ENCODE data around the gene PARL.

Gene PARL

DNA sequence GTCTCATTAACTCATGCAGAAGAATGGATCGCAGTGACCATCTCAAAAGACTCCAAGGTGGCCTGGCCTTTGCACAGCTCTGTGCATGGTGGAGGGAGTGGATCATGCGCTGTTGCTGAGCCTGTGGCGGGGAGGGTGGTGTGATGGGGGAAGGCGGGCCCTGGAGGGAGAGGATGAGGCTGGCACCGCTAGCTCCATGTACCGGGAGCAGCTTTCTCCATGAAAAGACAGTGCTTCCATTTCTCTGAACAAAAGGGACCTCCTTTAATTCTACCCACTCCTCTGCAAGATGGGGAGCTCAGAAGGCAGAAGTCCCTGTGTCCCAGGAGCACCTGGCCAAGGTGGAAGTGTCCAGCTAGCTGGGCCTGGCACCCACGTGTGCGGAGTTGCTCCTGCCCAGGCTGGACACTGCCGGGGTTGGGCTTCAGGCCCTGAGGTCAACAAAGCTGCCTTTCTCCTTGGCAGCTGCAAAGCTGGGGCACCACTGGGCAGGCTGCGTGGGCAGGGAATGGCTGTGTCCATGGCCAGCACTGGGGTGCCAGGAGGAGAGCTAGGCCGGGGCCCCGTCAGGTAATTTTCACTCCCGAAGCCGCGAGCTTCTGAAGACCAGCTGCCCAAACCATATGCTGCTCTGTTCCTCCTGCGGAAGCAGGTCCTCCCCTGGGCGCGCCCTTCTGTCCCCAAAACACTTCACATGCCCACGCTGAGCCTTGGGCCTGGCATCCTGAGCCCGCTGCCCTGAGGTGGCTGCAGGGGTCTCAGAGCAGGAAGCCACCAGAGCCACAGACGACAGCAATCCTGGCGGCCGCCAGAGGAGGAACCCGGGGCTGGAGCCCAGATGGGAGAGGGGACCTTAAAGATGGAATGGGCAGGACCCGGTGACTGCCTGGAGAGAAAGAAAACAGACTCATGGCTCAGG, 65.7 kb downstream of the PARL start:
- in situ Hi-C loops (cut with MboI; ENCODE audit: low sequenced_read_pairs), result no loop called here

DNA sequence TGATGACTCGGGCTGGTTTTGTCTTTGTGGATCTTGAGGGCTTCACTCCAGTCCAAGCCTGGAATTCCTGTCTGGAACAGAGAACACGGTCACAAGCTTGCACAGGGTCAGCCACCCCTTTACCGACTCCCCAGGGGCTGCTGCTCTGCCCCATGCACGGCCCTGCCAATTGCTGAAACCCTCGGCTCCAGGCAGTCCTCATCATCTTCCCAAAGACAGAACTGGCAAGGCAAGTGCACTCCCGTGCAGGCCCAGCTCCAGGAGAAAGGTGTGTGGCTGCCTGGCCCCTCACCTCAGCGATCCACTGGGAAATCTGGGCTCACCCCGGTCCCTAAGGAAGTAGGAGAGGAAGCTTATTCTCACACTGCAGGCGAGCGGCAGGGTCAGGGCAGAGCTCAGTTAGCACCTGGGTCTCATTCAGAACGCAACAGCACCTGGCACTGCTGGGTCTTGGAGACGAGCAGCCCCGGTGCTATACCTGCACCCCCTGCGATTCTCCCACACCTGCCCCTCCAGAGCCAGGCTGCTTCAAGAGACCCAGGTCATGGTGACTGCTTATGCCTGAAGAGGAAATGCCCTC, 66.5 kb downstream of the PARL start:
- in situ Hi-C loops (cut with MboI; ENCODE audit: low sequenced_read_pairs), result no loop called here

DNA sequence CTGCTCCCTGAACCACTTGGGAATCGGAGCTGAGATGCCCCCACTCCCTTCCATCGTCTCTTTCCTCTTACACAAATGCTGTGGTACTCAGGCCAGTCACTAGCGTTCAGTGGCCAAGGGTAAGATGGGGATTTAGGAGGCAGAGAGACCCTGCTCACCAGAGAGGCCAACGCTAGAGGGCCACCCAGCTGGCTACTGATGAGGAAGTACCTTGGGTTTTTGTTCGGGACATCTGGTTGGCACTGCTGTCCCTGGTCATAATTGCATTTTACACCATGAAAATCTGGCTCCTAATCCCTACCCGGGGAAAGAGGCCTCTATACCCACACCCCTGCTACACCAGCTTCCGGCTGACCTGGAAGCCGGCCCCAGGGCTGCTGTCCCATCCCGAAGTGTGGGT, 67.0 kb downstream of the PARL start:
- in situ Hi-C loops (cut with MboI; ENCODE audit: low sequenced_read_pairs), result no loop called here

DNA sequence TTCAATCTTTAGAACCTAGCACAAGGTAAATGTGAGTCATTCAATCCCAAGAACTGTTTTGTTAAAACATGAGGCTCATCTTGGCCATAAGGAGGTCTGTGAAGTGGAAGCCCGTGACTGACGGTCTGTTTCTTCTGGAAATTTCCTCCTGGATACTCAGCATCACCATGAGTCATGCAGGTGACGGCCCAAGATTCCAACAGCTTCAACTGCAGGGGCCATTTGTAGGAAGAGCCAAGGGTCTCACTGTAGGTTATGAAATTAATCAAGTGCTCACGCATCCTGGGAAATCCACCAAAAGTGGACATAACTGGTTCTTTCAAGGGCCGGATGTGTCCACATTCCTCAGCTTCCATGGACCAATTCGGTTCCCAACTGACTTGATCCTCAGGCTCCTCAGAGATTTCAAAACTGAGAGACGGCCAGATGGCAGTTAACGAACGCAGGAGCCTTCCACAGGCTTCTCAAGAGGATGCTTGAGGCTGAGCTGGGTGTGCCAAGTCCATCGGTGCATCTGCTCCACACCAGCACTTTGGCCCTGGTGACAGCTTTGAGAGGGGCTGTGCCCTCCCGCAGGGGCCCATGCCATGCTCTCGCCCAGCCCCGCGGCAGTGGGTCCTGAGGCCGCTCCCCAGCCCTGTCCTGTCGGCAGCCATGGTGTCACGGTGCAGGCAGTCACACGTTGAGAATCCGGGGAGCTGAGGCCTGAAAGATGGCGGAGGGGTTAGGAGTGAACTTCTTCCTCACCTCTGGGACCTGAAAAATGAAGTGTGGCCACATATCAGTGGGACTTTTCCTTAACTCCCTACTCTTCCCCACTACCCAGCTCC, 67.8 kb downstream of the PARL start:
- in situ Hi-C loops (cut with MboI; ENCODE audit: low sequenced_read_pairs), result no loop called here

DNA sequence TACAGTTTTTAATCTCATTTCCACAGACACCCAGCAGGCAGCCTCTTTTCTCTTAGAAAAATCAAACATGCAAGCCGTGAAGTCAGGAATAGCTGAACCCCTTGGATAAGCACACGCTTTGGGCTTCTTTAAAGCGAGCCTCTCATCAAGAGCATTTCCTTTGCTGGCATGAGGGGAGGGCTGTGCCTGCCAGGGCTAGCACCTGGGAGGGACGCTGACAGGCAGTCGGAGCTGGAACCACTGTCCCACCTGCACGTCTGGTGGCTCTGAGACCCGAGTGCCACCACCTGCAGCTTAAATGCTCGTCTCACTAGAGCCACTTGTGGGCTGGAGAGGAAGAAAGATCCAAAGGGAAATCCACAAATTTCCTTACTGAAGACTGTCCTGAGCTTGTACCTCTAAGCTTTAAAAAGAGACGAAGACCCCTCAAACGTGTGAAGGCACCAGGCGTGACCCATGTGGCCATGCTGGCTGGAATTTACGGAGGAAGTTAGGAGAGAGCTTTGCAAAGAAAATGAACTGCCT, 68.7 kb downstream of the PARL start:
- in situ Hi-C loops (cut with MboI; ENCODE audit: low sequenced_read_pairs), result no loop called here

DNA sequence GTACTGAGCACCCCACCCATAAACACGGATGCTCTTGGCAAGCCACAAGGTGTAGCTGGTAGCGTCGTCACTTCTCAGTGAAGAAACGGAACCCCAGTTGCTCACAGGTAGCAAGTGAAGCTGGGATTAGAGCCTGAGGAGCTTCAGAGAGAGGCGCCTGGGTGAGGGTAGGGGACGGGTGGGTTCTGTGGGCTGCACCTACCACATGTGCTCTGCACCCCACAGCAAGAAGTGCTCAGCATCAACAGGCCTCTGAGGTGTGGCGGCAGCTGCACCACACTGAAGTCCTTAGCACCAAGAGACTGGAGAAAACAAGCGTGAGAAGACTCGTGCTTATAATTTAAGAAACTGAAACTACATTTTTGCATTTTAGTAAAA, 69.1 kb downstream of the PARL start:
- in situ Hi-C loops (cut with MboI; ENCODE audit: low sequenced_read_pairs), result no loop called here

DNA sequence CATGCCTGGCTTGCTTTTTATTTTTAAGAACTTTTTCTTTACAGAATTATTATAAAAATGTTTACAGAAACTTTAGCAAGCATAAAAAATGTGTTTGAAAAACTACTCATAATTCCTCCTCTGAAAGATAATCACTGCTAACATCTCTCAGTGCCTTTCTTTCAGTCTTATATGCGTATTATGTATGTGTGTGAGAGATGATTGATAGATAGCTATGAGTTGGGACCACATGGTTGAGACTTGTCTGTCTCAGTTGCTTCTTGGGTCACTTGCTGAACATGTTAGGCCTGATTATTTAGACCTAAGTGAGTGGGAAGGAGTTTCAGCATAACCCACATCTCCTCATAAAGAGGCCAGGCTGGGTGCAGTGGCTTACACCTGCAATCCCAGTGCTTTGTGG, 70.4 kb downstream of the PARL start:
- in situ Hi-C loops (cut with MboI; ENCODE audit: low sequenced_read_pairs), result no loop called here

DNA sequence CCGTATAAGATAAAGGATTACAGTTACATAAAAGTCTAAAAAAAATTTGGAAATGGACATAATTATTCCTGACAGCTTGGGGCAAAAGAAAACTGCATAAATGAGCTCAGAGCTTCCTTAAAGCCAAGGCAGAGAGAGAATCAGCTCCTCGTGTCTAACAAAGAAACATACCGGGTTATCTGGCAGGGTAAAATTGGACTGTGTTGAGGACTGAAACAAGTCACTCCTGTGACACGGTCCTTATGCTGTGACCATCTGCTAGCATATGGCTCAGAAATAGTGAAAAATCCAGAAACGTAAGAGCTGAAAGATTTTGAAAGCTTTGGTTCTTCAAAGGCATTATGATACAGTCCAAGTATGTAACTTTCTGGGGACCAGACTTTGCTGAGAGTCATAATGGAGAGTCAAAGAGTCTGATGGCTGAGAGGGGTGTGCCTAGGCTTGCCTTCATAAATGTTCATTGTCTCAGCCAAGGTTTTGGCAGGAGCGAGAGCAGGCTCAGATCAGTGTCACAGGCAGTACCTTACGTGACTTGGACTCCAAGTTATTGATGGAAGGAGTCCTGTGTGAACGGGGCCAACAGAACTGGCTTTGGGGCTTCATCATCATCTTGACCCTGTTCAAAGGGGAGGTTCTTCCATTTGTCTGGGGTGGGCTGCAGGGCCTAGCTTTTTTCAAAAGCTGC, 71.8 kb downstream of the PARL start:
- in situ Hi-C loops (cut with MboI; ENCODE audit: low sequenced_read_pairs), result no loop called here

DNA sequence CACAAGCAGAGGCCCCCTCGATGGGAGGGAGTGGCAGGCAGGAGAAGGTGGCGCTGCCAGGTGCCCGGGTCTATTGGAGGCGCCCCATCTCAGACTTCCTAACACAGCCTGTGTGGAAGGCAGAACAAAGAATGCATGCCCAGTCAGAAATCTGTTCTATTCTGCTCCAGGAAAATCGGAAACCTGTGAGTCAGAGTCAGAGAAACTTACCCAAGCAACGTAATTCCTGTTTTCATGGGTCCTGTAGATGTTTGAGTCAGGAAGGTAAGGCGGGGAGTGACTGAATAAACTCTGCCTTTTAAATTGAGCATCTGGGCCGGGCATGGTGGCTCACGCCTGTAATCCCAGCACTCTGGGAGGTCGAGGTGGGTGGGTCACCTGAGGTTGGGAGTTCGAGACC, 73.0 kb downstream of the PARL start:
- in situ Hi-C loops (cut with MboI; ENCODE audit: low sequenced_read_pairs), result no loop called here

DNA sequence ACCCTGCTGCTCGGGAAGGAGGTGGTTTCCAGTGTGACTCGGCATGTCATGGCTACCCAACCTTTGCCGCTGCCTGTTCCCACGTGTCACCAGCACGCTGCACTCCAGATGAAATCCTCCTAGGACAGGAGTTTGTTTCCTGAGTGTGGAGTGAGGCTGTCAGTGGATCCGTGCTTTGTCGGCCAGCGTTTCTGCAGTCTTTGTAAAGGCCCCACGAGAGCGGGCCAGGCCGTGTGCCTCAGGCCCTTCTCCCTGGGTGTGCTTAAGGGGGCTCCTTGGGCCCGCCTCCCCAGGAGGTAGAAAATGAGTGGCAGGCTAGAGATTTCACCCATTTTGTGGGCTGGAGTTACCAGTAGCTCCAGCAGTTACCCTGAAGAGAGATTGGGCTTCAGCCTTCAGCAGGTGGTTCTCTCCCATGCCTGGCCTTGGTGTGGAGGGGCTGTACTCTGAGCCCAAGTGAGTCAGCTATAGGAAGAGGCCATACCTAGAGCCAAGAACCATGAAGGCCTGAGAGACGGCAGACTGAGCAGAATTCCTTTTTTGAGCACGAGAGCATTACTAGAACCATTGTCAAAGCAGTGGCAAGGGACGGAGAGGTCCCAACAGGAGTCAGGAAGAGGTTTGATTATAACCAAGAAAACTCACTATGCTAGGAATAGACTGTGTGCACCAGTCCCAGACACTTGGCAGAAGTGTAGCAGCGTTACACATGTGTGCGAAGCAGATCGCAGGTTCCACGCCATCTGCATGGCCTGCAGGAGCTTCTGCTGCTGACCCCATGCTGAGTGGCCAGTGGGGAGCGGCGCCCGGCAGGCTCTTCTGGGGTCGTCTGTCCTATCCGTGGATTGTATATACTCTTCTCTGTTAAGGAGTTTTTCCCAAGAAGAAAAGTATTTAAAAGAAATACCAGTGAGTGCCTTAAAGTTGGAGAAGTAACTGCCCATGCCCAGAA, 73.8 kb downstream of the PARL start:
- in situ Hi-C loops (cut with MboI; ENCODE audit: low sequenced_read_pairs), result no loop called here

DNA sequence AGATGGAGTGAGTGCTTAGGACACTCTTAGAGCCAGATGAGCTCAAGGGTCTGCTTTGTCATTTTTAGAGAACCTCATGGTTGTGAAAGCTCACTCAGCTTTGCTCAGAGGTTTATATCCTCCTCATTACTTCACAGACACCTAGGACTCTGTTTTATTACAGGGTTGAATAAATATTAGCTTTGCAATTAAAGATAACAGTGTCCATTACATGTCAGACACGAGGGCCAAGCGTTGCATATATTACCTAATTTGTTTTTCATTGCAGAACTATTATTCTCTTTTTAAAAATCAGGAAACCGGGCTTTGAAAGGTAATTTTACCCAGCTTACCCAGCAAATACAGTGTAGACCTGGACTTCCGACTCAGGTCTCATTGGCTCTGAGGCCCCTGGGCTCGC, 75.4 kb downstream of the PARL start:
- in situ Hi-C loops (cut with MboI; ENCODE audit: low sequenced_read_pairs), result no loop called here

DNA sequence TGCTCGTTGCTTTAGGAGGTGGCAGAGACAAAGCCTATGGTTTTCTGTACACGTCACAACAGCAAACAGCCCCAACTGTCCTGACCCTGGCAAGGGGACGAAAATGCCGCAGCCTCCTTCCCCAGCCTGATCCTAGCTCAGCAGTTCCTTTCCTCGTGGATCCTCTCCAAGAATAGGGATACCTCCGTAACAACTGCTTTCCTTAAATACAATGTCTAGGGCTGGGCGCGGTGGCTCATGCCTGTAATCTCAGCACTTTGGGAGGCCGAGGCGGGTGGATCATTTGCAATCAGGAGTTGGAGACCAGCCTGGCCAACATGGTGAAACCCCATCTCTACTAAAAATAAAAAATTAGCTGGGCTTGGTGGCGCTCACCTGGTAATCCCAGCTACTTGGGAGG, 76.3 kb downstream of the PARL start:
- in situ Hi-C loops (cut with MboI; ENCODE audit: low sequenced_read_pairs), result no loop called here

DNA sequence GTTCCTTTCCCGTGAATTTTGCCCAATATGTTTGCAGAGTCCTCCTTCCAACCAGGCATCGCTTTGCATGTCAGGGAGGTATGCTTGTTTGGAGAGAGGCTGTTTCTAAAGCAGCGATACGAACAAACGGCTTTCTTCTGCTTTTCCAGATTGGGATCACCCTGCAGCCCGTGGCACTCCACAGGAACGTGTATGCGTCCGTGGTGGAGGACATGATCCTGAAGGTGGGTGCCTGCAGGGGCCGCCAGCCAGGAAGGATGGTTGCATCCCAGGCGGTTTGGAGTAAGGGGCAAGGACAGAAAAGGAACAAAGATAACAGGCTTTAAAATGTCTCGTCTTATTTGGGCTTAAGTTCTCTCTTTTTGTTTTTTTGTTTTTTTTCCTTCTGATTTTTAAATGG, 76.8 kb downstream of the PARL start:
- in situ Hi-C loops (cut with MboI; ENCODE audit: low sequenced_read_pairs), result no loop called here

DNA sequence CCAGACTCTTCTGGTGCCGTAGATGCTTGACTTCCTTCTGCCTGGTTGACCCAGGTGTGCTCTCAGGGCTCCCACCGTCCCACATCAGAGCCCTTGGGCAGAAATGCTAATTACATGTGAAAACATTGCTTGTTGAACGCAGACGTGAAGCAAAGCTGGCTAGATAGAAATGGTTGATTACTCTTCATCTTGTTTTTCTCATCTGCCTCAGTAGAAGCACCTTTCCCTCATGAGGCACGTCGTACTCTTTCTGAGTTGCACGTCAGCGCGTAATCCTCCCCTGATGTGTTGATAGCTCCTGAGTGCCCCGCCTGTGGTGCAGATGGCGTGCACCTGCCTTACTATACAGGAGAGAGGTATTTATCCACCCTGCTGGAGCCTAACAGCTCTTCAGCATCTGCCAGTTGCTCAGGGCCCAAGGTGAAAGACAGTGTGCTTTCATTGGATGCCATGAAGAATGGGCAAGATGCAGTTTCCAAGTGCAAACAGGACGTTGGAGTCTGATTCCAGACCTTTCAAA, 77.4 kb downstream of the PARL start:
- in situ Hi-C loops (cut with MboI; ENCODE audit: low sequenced_read_pairs), result no loop called here

DNA sequence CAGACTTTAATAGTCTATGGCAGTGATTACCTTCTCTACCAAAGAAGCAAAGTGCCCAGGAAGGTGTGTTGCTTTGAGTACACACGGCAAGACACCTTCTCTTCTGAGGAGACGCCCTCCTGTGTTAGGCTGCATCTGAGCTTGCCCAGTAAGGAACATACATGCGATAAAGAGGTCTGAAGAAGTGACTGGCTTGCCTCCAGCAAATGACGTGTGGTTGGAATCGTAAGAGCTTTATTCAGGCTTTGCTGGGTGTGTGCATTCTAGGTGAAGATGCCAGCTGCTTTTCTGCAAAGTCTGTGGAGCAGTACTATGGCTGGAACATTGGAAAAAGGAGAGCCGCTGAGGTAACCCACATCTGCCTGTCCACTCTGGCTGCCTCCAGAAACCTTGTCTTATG, 81.7 kb downstream of the PARL start:
- in situ Hi-C loops (cut with MboI; ENCODE audit: low sequenced_read_pairs), result no loop called here

DNA sequence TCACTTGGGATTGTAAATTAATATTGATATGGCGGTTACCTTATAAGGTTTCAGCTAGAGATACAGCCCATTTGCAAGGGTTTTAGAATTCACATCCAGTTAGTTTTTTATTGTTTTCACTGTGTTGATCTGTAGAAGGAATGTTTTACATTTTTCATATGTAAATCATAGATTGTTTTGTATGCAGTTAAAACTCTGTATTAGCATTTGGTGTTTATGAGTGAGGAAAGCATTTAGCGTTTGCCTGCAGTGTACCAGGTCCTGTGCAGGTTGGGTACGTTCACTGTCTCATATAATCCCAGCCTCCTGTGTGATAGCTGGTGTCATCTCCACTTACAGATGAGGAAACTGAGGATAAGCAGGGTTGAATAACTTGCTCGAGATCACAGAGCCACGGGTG, 83.1 kb downstream of the PARL start:
- in situ Hi-C loops (cut with MboI; ENCODE audit: low sequenced_read_pairs), result no loop called here

DNA sequence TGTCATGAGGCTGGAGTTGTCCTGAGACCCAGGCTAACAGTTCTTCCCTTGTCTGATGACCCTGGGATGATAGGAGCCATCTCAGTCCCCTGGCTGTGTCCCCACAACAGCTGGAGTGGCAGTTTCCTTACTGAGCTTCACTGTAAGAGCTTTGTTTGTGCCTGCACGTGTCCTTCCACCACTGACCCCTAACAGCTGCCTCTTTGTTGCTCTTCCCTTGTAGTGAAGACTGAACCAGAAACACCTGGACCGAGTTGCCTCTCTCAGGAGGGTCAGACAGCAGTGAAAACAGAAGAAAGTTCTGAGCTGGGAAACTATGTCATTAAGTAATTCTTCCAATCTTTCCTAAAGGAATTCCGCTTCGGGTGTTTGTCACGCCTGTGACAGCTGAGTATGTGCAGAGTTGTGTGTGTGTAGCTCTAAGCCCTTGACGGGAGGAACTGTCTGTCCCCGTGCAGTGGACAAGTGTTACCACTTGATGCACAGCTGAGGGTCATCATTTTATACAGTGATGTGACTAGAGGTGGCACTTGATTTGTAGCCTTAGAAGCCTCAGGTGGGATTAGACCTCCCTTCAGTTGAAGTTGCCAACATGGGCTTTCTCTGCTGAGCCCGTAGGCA, 84.3 kb downstream of the PARL start:
- in situ Hi-C loops (cut with MboI; ENCODE audit: low sequenced_read_pairs), result no loop called here

DNA sequence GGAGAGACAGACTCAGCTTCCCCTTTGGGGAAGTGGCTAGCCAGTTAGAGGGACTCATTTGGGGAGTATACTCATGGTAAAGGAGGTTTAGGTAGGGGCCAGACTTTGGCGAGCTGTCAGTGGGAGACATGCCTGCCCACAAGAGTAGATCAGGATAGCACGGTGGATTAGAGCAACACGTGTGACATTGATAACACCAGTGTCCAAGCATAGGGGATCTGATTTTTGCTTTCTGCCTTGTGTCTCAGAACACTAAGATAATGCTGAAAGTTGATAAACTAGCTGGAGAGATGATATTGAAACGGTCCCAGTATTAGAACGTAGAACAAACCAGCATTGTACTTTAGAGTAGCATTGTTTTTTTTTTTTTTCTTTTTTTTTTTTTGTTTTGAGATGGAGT, 85.2 kb downstream of the PARL start:
- in situ Hi-C loops (cut with MboI; ENCODE audit: low sequenced_read_pairs), result no loop called here

DNA sequence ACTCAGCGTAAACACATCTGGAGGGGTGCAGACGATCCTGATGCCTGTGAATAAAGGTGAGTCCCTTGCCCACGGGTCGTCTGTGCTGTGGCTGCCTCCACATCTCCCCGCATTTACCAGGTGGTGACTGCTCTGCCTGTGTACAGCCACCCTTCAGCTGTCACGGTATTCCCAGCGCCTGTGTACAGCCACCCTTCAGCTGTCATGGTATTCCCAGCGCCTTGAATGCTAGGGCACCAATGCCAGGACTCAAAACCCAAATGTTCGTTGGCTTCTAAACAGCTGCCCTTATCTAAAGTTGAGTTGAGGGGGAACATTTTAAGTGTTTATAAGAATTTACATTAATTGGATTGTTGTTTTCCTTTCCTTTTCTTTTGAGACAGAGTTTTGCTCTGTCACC, 86.7 kb downstream of the PARL start:
- in situ Hi-C loops (cut with MboI; ENCODE audit: low sequenced_read_pairs), result no loop called here

All from hTERT RPE-1 (cell line).